Measurements from ENCODE around the gene LTB. TPM values are rescaled to one million over a fixed set of nuclear protein-coding genes. Genes with fewer than 3 reads are reported as not detected.

LTB gene
- polyA plus RNA-seq, 1 of the 3 experiments (the other 2 are of a cell fraction), result 0.10 TPM

GRCh38 chr6:31560697-31561058, 21.5 kb downstream of the LTB start:
- H3K9ac ChIP-seq, result peak overlapping the region; percentile 43; the same call in 1 of the 2 replicates
- no peaks in the 10 kb centered on the region for H3K9me2 ChIP-seq
- no peaks in the 10 kb centered on the region for H3K9me3 ChIP-seq
- H3K27ac ChIP-seq (ENCODE audit: low read depth in 2 of 2, low read length in 1 of 2), result peak overlapping the region; percentile 14 to 77; a peak in 3 of 4 replicates
- ChIA-PET CTCF (interaction anchor here (0.9 to 5.7 kb wide), 4 partner anchors 12 to 38 kb away, joined by 3 to 29 read pairs (median 4); partner anchors contain the start of genes ATP6V1G2 and LTB), POLR2A (no interaction called here)
- no peak for DNase-seq
- H3K4me1 ChIP-seq (ENCODE audit: control insufficient read depth in 1 of 2, insufficient read depth in 2 of 2, low read depth in 1 of 2, low read length in 1 of 2), result peaks cover 0 to 20% of the 10 kb centered on the region in 2 experiments; a peak in 3 of 4 replicates
- no peak for TF ChIP-seq MXI1 (IDR thresholded peaks at IDR 0.05; ENCODE audit: low read depth, low read length)
- no peak for TF ChIP-seq MAX (IDR thresholded peaks at IDR 0.05; ENCODE audit: low read depth)
- TF ChIP-seq IRF3 (IDR thresholded peaks at IDR 0.05; ENCODE audit: low read depth, low read length), result no peak
- TF ChIP-seq TAF1 (IDR thresholded peaks at IDR 0.05; ENCODE audit: borderline replicate concordance, low read depth, low read length), result no peak
- TF ChIP-seq GATA2 (CRISPR knock-in tag; IDR thresholded peaks at IDR 0.05), result no peak
- no peak for TF ChIP-seq ELF1 (IDR thresholded peaks at IDR 0.05)
- TF ChIP-seq REST (IDR thresholded peaks at IDR 0.05; ENCODE audit: low read depth, low read length), result no peak
- TF ChIP-seq FOXM1 (IDR thresholded peaks at IDR 0.05; ENCODE audit: low read depth), result no peak
- TF ChIP-seq USF2 (IDR thresholded peaks at IDR 0.05; ENCODE audit: borderline replicate concordance, low read depth, low read length), result no peak
- no peak for TF ChIP-seq FOXJ3 (CRISPR knock-in tag; IDR thresholded peaks at IDR 0.05)
- TF ChIP-seq RAD21 (IDR thresholded peaks at IDR 0.05; ENCODE audit: low read length), result no peak
- no peak for TF ChIP-seq SIN3A (IDR thresholded peaks at IDR 0.05; ENCODE audit: borderline replicate concordance, low read depth, low read length)
- TF ChIP-seq NFIC (IDR thresholded peaks at IDR 0.05; ENCODE audit: borderline replicate concordance), result no peak
- no peak for TF ChIP-seq RFX5 (IDR thresholded peaks at IDR 0.05; ENCODE audit: low read length)
- no peak for TF ChIP-seq POLR2AphosphoS5 (IDR thresholded peaks at IDR 0.05; ENCODE audit: low read depth, low read length)
- H3K36me3 ChIP-seq (replicated peaks in 1 of 2; ENCODE audit: control insufficient read depth in 1 of 2, insufficient read depth in 2 of 2, low read length in 1 of 2), result peaks cover 16 to 26% of the 10 kb centered on the region in 2 experiments
- peaks cover 33% of the 10 kb centered on the region for H3F3A ChIP-seq (replicated peaks; ENCODE audit: insufficient read depth)
- no peak overlapping the region for H3K4me3 ChIP-seq (ENCODE audit: low read depth in 2 of 2, low read length in 1 of 2)
- no peaks in the 10 kb centered on the region for H3K27me3 ChIP-seq (ENCODE audit: insufficient read depth)
- 0 out of 2 replicates have a peak, but pooled peaks cover 6% of the 10 kb centered on the region for H3K79me2 ChIP-seq (ENCODE audit: insufficient read depth)
- H4K20me1 ChIP-seq (ENCODE audit: insufficient read depth), result no peaks in the 10 kb centered on the region
- H3K4me2 ChIP-seq, result peak overlapping the region; percentile 66
- H2AFZ ChIP-seq (ENCODE audit: low read depth), result no peak overlapping the region
